ENCODE data around the gene PLAAT3.

DNA sequence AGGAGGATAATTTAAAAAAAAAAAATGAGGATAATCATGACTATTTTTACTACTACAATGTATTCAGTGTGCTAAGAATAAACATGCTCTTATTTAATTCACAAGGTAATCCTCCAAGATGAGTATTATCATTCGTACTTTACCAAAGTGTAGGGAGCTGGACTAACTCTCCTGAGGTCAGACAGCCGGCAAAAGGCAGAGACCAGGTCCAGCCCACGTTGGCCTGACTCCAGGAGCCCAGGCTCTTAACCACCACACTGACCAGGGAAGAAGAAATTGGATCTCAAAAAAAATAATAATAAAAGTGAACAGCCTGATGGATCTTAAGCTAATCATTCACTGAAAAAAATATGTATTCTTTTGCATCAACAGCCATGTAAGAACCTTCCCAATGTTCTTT is 25.2 kb downstream of the PLAAT3 start:
- TF ChIP-seq, protein P1, sequence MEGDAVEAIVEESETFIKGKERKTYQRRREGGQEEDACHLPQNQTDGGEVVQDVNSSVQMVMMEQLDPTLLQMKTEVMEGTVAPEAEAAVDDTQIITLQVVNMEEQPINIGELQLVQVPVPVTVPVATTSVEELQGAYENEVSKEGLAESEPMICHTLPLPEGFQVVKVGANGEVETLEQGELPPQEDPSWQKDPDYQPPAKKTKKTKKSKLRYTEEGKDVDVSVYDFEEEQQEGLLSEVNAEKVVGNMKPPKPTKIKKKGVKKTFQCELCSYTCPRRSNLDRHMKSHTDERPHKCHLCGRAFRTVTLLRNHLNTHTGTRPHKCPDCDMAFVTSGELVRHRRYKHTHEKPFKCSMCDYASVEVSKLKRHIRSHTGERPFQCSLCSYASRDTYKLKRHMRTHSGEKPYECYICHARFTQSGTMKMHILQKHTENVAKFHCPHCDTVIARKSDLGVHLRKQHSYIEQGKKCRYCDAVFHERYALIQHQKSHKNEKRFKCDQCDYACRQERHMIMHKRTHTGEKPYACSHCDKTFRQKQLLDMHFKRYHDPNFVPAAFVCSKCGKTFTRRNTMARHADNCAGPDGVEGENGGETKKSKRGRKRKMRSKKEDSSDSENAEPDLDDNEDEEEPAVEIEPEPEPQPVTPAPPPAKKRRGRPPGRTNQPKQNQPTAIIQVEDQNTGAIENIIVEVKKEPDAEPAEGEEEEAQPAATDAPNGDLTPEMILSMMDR (IDR thresholded peaks at IDR 0.05): no peak
- no peak for TF ChIP-seq POLR2A (IDR thresholded peaks at IDR 0.05)
